ENCODE data around the gene SCLY.

- TF ChIP-seq, protein P1, sequence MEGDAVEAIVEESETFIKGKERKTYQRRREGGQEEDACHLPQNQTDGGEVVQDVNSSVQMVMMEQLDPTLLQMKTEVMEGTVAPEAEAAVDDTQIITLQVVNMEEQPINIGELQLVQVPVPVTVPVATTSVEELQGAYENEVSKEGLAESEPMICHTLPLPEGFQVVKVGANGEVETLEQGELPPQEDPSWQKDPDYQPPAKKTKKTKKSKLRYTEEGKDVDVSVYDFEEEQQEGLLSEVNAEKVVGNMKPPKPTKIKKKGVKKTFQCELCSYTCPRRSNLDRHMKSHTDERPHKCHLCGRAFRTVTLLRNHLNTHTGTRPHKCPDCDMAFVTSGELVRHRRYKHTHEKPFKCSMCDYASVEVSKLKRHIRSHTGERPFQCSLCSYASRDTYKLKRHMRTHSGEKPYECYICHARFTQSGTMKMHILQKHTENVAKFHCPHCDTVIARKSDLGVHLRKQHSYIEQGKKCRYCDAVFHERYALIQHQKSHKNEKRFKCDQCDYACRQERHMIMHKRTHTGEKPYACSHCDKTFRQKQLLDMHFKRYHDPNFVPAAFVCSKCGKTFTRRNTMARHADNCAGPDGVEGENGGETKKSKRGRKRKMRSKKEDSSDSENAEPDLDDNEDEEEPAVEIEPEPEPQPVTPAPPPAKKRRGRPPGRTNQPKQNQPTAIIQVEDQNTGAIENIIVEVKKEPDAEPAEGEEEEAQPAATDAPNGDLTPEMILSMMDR (IDR thresholded peaks at IDR 0.05 in 2 of 3, conservative IDR thresholded peaks at IDR 0.05 in 1 of 3; ENCODE audit: borderline replicate concordance in 1 of 3, insufficient read depth in 1 of 3, low read depth in 2 of 3, low read length in 2 of 3) = no peak
- no peak for TF ChIP-seq POLR2A (IDR thresholded peaks at IDR 0.05; ENCODE audit: borderline replicate concordance, extremely low read depth, insufficient read depth, insufficient read length)
- TF ChIP-seq MAX (IDR thresholded peaks at IDR 0.05) = no peak
- no peak for TF ChIP-seq JUND (IDR thresholded peaks at IDR 0.05)
- TF ChIP-seq, protein P2, sequence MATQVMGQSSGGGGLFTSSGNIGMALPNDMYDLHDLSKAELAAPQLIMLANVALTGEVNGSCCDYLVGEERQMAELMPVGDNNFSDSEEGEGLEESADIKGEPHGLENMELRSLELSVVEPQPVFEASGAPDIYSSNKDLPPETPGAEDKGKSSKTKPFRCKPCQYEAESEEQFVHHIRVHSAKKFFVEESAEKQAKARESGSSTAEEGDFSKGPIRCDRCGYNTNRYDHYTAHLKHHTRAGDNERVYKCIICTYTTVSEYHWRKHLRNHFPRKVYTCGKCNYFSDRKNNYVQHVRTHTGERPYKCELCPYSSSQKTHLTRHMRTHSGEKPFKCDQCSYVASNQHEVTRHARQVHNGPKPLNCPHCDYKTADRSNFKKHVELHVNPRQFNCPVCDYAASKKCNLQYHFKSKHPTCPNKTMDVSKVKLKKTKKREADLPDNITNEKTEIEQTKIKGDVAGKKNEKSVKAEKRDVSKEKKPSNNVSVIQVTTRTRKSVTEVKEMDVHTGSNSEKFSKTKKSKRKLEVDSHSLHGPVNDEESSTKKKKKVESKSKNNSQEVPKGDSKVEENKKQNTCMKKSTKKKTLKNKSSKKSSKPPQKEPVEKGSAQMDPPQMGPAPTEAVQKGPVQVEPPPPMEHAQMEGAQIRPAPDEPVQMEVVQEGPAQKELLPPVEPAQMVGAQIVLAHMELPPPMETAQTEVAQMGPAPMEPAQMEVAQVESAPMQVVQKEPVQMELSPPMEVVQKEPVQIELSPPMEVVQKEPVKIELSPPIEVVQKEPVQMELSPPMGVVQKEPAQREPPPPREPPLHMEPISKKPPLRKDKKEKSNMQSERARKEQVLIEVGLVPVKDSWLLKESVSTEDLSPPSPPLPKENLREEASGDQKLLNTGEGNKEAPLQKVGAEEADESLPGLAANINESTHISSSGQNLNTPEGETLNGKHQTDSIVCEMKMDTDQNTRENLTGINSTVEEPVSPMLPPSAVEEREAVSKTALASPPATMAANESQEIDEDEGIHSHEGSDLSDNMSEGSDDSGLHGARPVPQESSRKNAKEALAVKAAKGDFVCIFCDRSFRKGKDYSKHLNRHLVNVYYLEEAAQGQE (IDR thresholded peaks at IDR 0.05; ENCODE audit: low read depth) = no peak
- TF ChIP-seq SRF (IDR thresholded peaks at IDR 0.05; ENCODE audit: low read depth) = no peak
- TF ChIP-seq EGR1 (IDR thresholded peaks at IDR 0.05; ENCODE audit: low read depth) = no peak
- TF ChIP-seq EZH2 (IDR thresholded peaks at IDR 0.05) = no peak
- TF ChIP-seq ELF1 (IDR thresholded peaks at IDR 0.05; ENCODE audit: borderline replicate concordance, low read depth) = no peak
- TF ChIP-seq FOSL1 (IDR thresholded peaks at IDR 0.05; ENCODE audit: low read depth) = no peak
- TF ChIP-seq EZH2phosphoT487 (IDR thresholded peaks at IDR 0.05; ENCODE audit: borderline replicate concordance) = no peak
These were observed 14.6 kb downstream of the SCLY start for GRCh38 chr2:238075397-238075796.
